Fibroblast of lung (primary cell): ENCODE data around the gene HAUS2. TPM values are rescaled to one million over a fixed set of nuclear protein-coding genes. Genes with fewer than 3 reads are reported as not detected.

Experiments used
- DNase-seq, 2 donors: peaks; one replicate each; pipeline versions ENCODE4 v3.0.0 to v3.0.0-alpha.2; 2010; ENCODE audit warnings: low read depth in 2 of 2
- H2AFZ ChIP-seq: 2 replicates; pipeline ENCODE4 v1.5.1; 2012; ENCODE audit warnings: low read length, control low read depth, inconsistent platforms
- H3K27ac ChIP-seq: 2 replicates; pipeline ENCODE4 v1.5.1; 2011; ENCODE audit warnings: low read length, control low read depth; ENCODE audit not compliant: insufficient read depth
- H3K27me3 ChIP-seq: 2 replicates; pipeline ENCODE4 v1.5.1; 2011; ENCODE audit warnings: mild to moderate bottlenecking, low read length; ENCODE audit not compliant: control insufficient read depth, insufficient read depth
- H3K36me3 ChIP-seq: 2 replicates; pipeline ENCODE4 v1.5.1; 2011; ENCODE audit warnings: low read length; ENCODE audit not compliant: control insufficient read depth, insufficient read depth
- H3K4me1 ChIP-seq: 2 replicates; pipeline ENCODE4 v1.5.1; 2011; ENCODE audit warnings: low read length; ENCODE audit not compliant: control insufficient read depth, insufficient read depth; ENCODE audit errors: extremely low read depth
- H3K4me2 ChIP-seq: 2 replicates; pipeline ENCODE4 v1.5.1; 2011; ENCODE audit warnings: low read length, control low read depth; ENCODE audit not compliant: insufficient read depth; ENCODE audit errors: extremely low read depth
- H3K4me3 ChIP-seq, 4 experiments: fragments of 200-600 bp in 1 of 4; sonication (generic) in 1 of 4; replicated peaks in 1 of 4; 2 replicates each; pipeline ENCODE4 v1.5.1; 2011 to 2016; ENCODE audit warnings: low read length in 4 of 4, low read depth in 3 of 4, mild to moderate bottlenecking in 3 of 4, control low read depth in 2 of 4, inconsistent platforms in 1 of 4, mixed read lengths in 1 of 4; ENCODE audit not compliant: insufficient read depth in 1 of 4; ENCODE audit errors: control extremely low read depth in 1 of 4
- H3K79me2 ChIP-seq: 2 replicates; pipeline ENCODE4 v1.5.1; 2012; ENCODE audit warnings: mild to moderate bottlenecking, low read length, inconsistent platforms; ENCODE audit not compliant: control insufficient read depth, insufficient read depth
- H3K9ac ChIP-seq: 2 replicates; pipeline ENCODE4 v1.5.1; 2011; ENCODE audit warnings: mild to moderate bottlenecking, low read length, control low read depth; ENCODE audit not compliant: insufficient read depth
- H3K9me3 ChIP-seq: 2 replicates; pipeline ENCODE4 v1.5.1; 2012; ENCODE audit warnings: low read depth, low read length; ENCODE audit not compliant: control insufficient read depth, insufficient read depth
- H4K20me1 ChIP-seq: 2 replicates; pipeline ENCODE4 v1.5.1; 2011; ENCODE audit warnings: low read length; ENCODE audit not compliant: control insufficient read depth, insufficient read depth; ENCODE audit errors: extremely low read depth
- CTCF ChIP-seq, 2 donors: IDR thresholded peaks in 1 of 2; conservative IDR thresholded peaks in 1 of 2; 1 replicate in 1 of 2; 2 replicates in 1 of 2; pipeline ENCODE4 v1.5.1; 2011 to 2012; ENCODE audit warnings: low read length in 2 of 2, control low read depth in 1 of 2, inconsistent platforms in 1 of 2, low read depth in 1 of 2, mild to moderate bottlenecking in 1 of 2
- EZH2 ChIP-seq: IDR thresholded peaks from 2 replicates; pipeline ENCODE4 v1.5.1; 2012; ENCODE audit warnings: low read length, control low read depth, mild to moderate bottlenecking; ENCODE audit errors: missing control alignments
- polyA plus RNA-seq, 2 donors: library from polyadenylated mRNA; depleted of rRNA in 1 of 2; stranded (reverse) in 1 of 2; unstranded in 1 of 2; fragments of >200 nt; gene quantifications; 2 replicates each; pipeline ENCODE4 v1.2.1, GENCODE V29; 2011 to 2012; ENCODE audit warnings: missing spikeins in 1 of 2
- total RNA-seq: library from RNA; depleted of rRNA; stranded (reverse); fragments of >200 nt; gene quantifications from 2 replicates; pipeline ENCODE4 v1.2.1, GENCODE V29; 2014

The HAUS2 gene
- total and polyA plus RNA-seq, 2 donors (not counting 1 experiment from before 2014, with no cell fraction given): 25.3 to 26.2 TPM

GRCh38 chr15:42558739-42559138 is 10.1 kb downstream of the HAUS2 start:
- H3K79me2 ChIP-seq: peaks cover 6% of the 10 kb centered on the region
- H3K9me3 ChIP-seq: no peaks in the 10 kb centered on the region
- no peak for DNase-seq
- H2AFZ ChIP-seq: no peak overlapping the region
- TF ChIP-seq CTCF (conservative IDR thresholded peaks at IDR 0.05 in 1 of 2, IDR thresholded peaks at IDR 0.05 in 1 of 2; ENCODE audit: low read depth in 1 of 2, low read length in 2 of 2) (no peak), EZH2 (no peak)
- H3K27ac ChIP-seq: no peak overlapping the region
- no peaks in the 10 kb centered on the region for H3K27me3 ChIP-seq
- H3K9ac ChIP-seq: no peak overlapping the region
- H4K20me1 ChIP-seq: no peaks in the 10 kb centered on the region
- no peaks in the 10 kb centered on the region for H3K4me1 ChIP-seq
- H3K4me3 ChIP-seq: no peak overlapping the region
- H3K36me3 ChIP-seq: peaks cover 5% of the 10 kb centered on the region
- H3K4me2 ChIP-seq: no peak overlapping the region

GRCh38 chr15:42575188-42576039 is 26.8 kb downstream of the HAUS2 start, which contains the start of gene STARD9:
TSS of gene STARD9 (plus strand) at chr15:42575606. CDS start at chr15:42575716, 110 bp downstream.
- Histone ChIP-seq H3K4me3 (peak within 1 kb of the TSS; percentile 59 to 87 (median 74)), H3K36me3 (no peaks in the 10 kb centered on the region), H3K79me2 (peaks cover 1% of the 10 kb centered on the region), H2AFZ (peak within 1 kb of the TSS; percentile 76), H3K27ac (peak within 1 kb of the TSS; percentile 55), H3K4me2 (peak within 1 kb of the TSS; percentile 57), H3K9ac (peak within 1 kb of the TSS; percentile 75), H4K20me1 (no peaks in the 10 kb centered on the region), H3K4me1 (peaks cover 7% of the 10 kb centered on the region), H3K27me3 (no peaks in the 10 kb centered on the region), H3K9me3 (no peaks in the 10 kb centered on the region)
- peak; percentile 97 to 98 for DNase-seq
- TF ChIP-seq CTCF (conservative IDR thresholded peaks at IDR 0.05 in 1 of 2, IDR thresholded peaks at IDR 0.05 in 1 of 2; ENCODE audit: low read depth in 1 of 2, low read length in 2 of 2) (no peak), EZH2 (no peak)

- no peaks in the 10 kb centered on the region for H4K20me1 ChIP-seq
- no peaks in the 10 kb centered on the region for H3K9me3 ChIP-seq
- peak overlapping the region; percentile 75 for H3K9ac ChIP-seq
- H3K4me1 ChIP-seq: peaks cover 8% of the 10 kb centered on the region
- H3K36me3 ChIP-seq: no peaks in the 10 kb centered on the region
- peaks cover 1% of the 10 kb centered on the region for H3K79me2 ChIP-seq
- H3K27me3 ChIP-seq: no peaks in the 10 kb centered on the region
- peak overlapping the region; percentile 59 to 87 (median 74) for H3K4me3 ChIP-seq
- H3K4me2 ChIP-seq: peak overlapping the region; percentile 57
- H2AFZ ChIP-seq: peak overlapping the region; percentile 76
- TF ChIP-seq EZH2 (no peak), CTCF (conservative IDR thresholded peaks at IDR 0.05 in 1 of 2, IDR thresholded peaks at IDR 0.05 in 1 of 2; ENCODE audit: low read depth in 1 of 2, low read length in 2 of 2) (no peak)
- H3K27ac ChIP-seq: peak overlapping the region; percentile 55
- DNase-seq: no peak
Observed at GRCh38 chr15:42576040-42576594, 27.5 kb downstream of the HAUS2 start.
